Esophagus squamous epithelium (tissue), 5 donors: ENCODE data around the gene CLC. TPM values are rescaled to one million over a fixed set of nuclear protein-coding genes. Genes with fewer than 3 reads are reported as not detected.
"Not testable (repeated sequence)": the region's sequence is repeated elsewhere in the genome, so short reads cannot be mapped to it uniquely, and the experiment has no call there.

Experiments used
- DNase-seq: peaks from one replicate; lab custom pipeline; 2025; lab: John Stamatoyannopoulos, UW
- H3K27ac ChIP-seq, 4 donors: fragments of 200-600 bp; sonication (generic); one replicate each; pipeline ENCODE4 v1.5.1; 2016 to 2019; ENCODE audit warnings: mild to moderate bottlenecking in 1 of 4
- H3K27me3 ChIP-seq, 4 donors: fragments of 200-600 bp; sonication (generic); 1 replicate in 3 of 4; 2 replicates in 1 of 4; pipeline versions ENCODE4 v1.5.1 to v1.6.0; 2017 to 2021; ENCODE audit warnings: antibody characterized with exemption in 1 of 4
- H3K36me3 ChIP-seq, 3 donors: fragments of 200-600 bp; sonication (generic); one replicate each; pipeline ENCODE4 v1.5.1; 2016 to 2019
- H3K4me1 ChIP-seq, 3 donors: fragments of 200-600 bp; sonication (generic); one replicate each; pipeline ENCODE4 v1.5.1; 2017 to 2019
- H3K4me3 ChIP-seq, 4 donors: fragments of 200-600 bp; sonication (generic); 1 replicate in 3 of 4; 2 replicates in 1 of 4; pipeline ENCODE4 v1.5.1; 2016 to 2019; ENCODE audit warnings: mild to moderate bottlenecking in 2 of 4, moderate library complexity in 1 of 4
- H3K9me3 ChIP-seq, 3 donors: fragments of 200-600 bp; sonication (generic); one replicate each; pipeline ENCODE4 v1.5.1; 2016 to 2019
- CTCF ChIP-seq, 6 experiments: fragments of 450-650 bp in 4 of 6; fragments of 200-600 bp in 2 of 6; sonication (generic) in 2 of 6; IDR thresholded peaks; one replicate each; pipeline ENCODE4 v1.5.1; 2016 to 2019; ENCODE audit warnings: antibody characterized with exemption in 6 of 6, mild to moderate bottlenecking in 4 of 6, moderate library complexity in 4 of 6
- POLR2A ChIP-seq, 4 donors: fragments of 450-650 bp; IDR thresholded peaks; one replicate each; pipeline ENCODE4 v1.6.1; 2017; ENCODE audit warnings: antibody characterized with exemption in 4 of 4, mild to moderate bottlenecking in 4 of 4, moderate library complexity in 3 of 4
- WGBS, 2 donors: methylation state at CpG; one replicate each; pipeline ENCODE4 v1.1.5; 2018; 5-methylcytosine and 5-hydroxymethylcytosine counted together
- intact Hi-C: fragments of 100-400 bp; cut with DNase I; formaldehyde crosslinking; loops from one replicate; pipeline ENCODE4 v1.15.0; 2022
- total RNA-seq, 4 donors: library from RNA; depleted of rRNA; stranded (reverse); fragments of >200 nt; gene quantifications; one replicate each; pipeline ENCODE4 v1.1.0, GENCODE V29; 2016
- donor health status: DM: yes; HTN: yes; CAD: no.

The CLC gene
- total RNA-seq, 4 donors from 2014 or later = not detected

DNA sequence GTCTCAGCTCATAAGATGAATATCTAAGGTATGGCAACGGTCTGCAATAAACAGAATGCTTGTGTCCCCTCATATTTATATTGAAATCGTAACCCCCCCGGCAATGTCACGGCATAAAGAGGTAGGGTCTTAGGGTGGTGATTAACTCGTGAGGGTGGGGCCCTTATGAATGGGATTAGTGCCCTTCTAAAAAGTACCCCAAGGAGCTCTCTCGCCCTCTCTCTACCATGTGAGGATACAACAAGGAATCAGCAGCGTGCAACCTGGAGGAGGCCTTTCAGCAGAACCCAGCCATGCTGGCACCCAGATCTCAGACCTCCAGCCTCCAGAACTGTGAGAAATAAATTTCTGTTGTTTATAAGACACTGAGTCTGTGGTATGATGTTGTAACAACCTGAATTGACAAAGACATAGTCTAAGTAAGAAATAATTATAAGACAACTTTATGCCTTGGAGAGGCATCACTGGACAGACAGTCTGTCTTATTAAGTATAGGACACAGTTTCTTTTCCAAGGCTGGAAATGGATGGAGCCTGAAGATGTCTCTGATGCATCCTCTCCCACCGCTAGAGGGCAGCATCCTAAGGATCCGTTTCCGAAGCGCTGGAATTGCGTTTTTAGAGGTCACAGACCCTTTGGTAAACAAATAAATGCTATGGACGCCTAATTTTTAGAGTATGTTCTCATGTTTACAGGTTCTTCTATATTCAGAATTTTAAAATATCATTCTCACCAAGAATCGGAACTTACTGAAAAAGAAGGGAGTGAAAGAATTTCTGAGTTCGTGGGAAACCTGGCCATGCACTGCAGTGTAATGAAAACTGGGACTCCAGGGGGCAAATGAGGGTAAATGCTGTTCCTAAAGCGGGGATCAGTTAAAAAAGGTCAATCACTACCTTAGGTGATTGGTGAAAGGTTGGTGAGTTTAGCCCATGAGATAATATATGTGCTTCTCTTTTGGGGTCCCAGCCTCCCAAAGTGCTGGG lies 27.6 kb upstream of the CLC start:
- WGBS, 2 donors = 36 to 47% methylated on average over 14 to 16 of the region's 16 CpGs
- no peak overlapping the region for H3K27ac ChIP-seq
- intact Hi-C loops = no loop called here

DNA sequence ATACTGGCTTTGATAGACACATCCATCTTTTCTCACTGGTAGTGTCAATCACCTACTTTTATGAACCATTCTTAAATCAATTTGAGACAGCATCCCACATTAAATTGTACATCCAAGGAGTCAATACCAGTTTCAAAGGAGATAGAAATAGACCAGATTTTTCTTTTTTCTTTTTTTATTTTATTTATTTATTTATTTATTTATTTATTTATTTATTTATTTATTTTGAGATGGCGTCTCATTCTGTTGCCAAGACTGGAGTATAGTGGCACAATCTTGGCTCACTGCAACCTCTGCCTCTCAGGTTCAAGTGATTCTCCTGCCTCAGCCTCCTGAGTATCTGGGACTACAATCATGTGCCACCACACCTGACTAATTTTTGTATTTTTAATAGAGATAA lies 24.0 kb upstream of the CLC start:
- DNase-seq, H3K27ac ChIP-seq, H3K36me3 ChIP-seq, H3K4me3 ChIP-seq, H3K4me1 ChIP-seq, intact Hi-C loops, H3K9me3 ChIP-seq: not testable (repeated sequence)
- peaks cover 0 to 36% (median 0%) of the 10 kb centered on the region in 4 donors for H3K27me3 ChIP-seq
- 82 to 83% methylated on average over 1 of the region's 1 CpG for WGBS, 2 donors

More for the DNA sequence above, 27.6 kb upstream of the CLC start:
- no peak for DNase-seq
- Histone ChIP-seq H3K4me3 (no peak overlapping the region), H3K9me3 (no peaks in the 10 kb centered on the region), H3K4me1 (no peaks in the 10 kb centered on the region), H3K36me3 (no peaks in the 10 kb centered on the region), H3K27me3 (peaks cover 0 to 18% (median 0%) of the 10 kb centered on the region in 4 donors)
- peak; percentile 45 to 68 (median 52) for TF ChIP-seq CTCF (IDR thresholded peaks at IDR 0.05)
- no peak for TF ChIP-seq POLR2A (IDR thresholded peaks at IDR 0.05)

DNA sequence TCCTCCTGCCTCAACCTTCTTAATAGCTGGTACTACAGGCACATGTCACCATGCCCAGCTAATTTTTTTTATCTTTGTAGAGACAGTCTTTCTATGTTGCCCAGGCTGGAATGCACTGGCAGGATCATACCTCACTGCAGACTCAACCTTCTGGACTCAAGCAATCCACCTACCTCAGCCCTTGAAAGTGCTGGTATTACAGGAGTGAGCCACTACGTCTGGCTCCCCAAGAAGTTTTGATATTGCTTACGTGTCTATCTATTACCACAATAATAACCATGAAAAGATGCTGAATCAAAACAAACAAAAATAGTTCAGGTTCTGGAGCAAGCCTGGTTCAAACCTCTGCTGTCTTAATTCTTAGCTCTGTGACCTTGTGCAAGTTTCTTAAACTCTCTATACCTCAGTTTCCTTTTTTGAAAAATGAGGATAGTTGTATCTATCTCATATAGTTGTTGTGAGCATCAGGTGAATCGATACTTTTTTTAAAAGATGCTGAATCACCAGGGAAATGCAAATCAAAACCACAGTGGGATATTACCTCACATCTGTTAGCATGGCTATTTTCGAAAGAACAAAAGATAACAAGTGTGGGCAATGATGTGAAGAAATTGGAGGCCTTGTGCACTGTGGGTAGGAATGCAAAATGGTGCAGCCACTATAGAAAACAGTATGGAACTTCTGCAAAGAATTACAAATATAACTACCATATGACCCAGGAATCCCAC lies 21.8 kb upstream of the CLC start:
- Histone ChIP-seq H3K9me3 (no peaks in the 10 kb centered on the region), H3K4me1 (no peaks in the 10 kb centered on the region), H3K27ac (no peak overlapping the region), H3K36me3 (no peaks in the 10 kb centered on the region), H3K27me3 (peaks cover 0 to 45% (median 0%) of the 10 kb centered on the region in 4 donors), H3K4me3 (no peak overlapping the region)
- no peak for DNase-seq
- intact Hi-C loops = no loop called here
- 41 to 59% methylated on average over 4 of the region's 4 CpGs for WGBS, 2 donors
- TF ChIP-seq CTCF (IDR thresholded peaks at IDR 0.05) = no peak
- no peak for TF ChIP-seq POLR2A (IDR thresholded peaks at IDR 0.05)

- DNase-seq = no peak
- WGBS, 2 donors = 52 to 60% methylated on average over 3 of the region's 3 CpGs
- no peak overlapping the region for H3K4me3 ChIP-seq
- H3K36me3 ChIP-seq = no peaks in the 10 kb centered on the region
- no peak for TF ChIP-seq POLR2A (IDR thresholded peaks at IDR 0.05)
- TF ChIP-seq CTCF (IDR thresholded peaks at IDR 0.05) = no peak
- H3K9me3 ChIP-seq = no peaks in the 10 kb centered on the region
- intact Hi-C loops = no loop called here
- H3K27ac ChIP-seq = no peak overlapping the region
- H3K27me3 ChIP-seq = peaks cover 0 to 53% (median 0%) of the 10 kb centered on the region in 4 donors
- H3K4me1 ChIP-seq = no peaks in the 10 kb centered on the region
Measured at GRCh38 chr19:39754971-39755370, 17.1 kb upstream of the CLC start.

- Histone ChIP-seq H3K27ac (no peak overlapping the region), H3K4me1 (no peaks in the 10 kb centered on the region), H3K27me3 (peaks cover 0 to 52% (median 0%) of the 10 kb centered on the region in 4 donors), H3K4me3 (no peak overlapping the region), H3K9me3 (no peaks in the 10 kb centered on the region), H3K36me3 (no peaks in the 10 kb centered on the region)
- WGBS, 2 donors = 55 to 67% methylated on average over 2 of the region's 2 CpGs
- intact Hi-C loops = no loop called here
- TF ChIP-seq POLR2A (IDR thresholded peaks at IDR 0.05) = no peak
- TF ChIP-seq CTCF (IDR thresholded peaks at IDR 0.05) = no peak
- no peak for DNase-seq
Measured at GRCh38 chr19:39754544-39754943, 16.7 kb upstream of the CLC start.
